ENCODE results near the gene P4HTM.

Gene P4HTM

DNA sequence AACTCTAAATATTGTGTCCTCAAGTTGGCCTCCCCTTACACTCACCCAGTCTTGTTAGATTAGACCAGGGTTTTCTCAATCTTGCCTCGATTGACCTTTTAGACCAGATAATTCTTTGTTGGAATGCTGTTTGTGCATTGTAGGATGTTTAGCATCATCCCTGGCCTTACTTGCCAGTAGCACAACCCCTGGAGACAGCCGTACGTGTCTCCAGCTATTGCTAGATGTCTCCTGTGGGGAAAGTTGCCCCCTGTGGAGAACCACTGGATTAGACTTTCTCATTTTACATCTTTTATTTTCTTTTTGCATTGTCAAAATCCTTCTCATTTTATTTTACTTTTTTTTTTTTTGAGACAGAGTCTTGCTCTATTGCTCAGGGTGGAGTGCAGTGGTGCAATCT, 19.4 kb downstream of the P4HTM start:
- no peak for DNase-seq

DNA sequence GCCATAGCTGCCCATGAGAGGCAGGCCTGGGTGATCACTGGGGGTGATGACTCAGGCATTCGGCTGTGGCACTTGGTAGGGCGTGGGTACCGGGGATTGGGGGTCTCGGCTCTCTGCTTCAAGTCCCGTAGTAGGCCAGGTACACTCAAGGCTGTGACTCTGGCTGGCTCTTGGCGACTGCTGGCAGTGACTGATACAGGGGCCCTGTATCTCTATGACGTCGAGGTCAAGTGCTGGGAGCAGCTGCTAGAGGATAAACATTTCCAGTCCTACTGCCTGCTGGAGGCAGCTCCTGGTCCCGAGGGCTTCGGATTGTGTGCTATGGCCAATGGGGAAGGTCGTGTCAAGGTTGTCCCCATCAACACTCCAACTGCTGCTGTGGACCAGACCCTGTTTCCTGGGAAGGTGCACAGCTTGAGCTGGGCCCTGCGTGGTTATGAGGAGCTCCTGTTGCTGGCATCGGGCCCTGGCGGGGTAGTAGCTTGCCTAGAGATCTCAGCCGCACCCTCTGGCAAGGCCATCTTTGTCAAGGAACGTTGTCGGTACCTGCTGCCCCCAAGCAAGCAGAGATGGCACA, 22.5 kb downstream of the P4HTM start:
- DNase-seq, result no peak

DNA sequence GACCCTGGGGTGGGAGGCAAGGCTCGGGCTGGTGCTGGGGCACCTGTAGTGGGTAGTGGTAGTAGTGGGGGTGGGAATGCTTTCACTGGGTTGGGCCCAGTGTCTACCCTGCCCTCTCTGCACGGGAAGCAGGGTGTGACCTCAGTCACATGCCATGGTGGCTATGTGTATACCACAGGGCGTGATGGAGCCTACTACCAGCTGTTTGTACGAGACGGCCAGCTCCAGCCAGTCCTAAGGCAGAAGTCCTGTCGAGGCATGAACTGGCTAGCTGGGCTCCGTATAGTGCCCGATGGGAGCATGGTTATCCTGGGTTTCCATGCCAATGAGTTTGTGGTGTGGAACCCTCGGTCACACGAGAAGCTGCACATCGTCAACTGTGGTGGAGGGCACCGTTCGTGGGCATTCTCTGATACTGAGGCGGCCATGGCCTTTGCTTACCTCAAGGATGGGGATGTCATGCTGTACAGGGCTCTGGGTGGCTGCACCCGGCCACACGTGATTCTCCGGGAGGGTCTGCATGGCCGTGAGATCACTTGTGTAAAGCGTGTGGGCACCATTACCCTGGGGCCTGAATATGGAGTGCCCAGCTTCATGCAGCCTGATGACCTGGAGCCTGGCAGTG, 23.2 kb downstream of the P4HTM start:
- no peak for DNase-seq

DNA sequence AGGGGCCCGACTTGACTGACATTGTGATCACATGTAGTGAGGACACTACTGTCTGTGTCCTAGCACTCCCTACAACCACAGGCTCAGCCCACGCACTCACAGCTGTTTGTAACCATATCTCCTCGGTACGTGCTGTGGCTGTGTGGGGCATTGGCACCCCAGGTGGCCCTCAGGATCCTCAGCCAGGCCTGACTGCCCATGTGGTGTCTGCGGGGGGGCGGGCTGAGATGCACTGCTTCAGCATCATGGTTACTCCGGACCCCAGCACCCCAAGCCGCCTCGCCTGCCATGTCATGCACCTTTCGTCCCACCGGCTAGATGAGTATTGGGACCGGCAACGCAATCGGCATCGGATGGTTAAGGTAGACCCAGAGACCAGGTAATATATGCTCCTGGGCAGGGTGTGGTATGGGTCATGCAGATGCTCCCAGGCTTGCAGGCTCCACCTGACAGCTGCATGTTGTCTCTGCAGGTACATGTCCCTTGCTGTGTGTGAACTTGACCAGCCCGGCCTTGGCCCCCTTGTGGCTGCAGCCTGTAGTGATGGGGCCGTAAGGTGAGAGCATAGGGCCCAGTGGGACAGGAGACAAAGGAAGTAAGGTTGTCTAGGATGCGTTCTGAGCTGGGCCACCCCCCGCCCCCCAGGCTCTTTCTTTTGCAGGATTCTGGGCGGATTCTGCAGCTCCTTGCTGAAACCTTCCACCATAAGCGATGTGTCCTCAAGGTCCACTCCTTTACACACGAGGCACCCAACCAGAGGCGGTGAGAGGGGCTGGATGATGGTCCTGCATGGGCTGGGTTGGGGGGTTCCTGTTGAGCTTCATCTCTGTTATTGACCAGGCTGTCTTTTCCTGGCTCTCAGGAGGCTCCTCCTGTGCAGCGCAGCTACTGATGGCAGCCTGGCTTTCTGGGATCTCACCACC, 24.0 kb downstream of the P4HTM start:
- DNase-seq, result peak; percentile 36

DNA sequence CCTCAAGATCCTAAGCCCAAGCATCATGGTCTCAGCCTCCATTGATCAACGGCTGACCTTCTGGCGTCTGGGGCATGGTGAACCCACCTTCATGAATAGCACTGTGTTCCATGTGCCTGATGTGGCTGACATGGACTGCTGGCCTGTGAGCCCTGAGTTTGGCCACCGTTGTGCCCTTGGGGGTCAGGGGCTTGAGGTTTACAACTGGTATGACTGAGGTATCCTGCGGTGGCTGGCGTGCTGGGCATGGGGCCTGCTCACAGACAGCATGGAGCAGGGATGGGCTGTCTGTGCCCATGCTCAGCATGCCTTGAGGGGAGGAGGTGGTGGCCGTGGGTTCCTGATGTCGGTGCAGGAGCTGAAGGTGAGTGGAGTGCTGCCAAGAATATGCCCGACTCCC, 25.0 kb downstream of the P4HTM start:
- no peak for DNase-seq

DNA sequence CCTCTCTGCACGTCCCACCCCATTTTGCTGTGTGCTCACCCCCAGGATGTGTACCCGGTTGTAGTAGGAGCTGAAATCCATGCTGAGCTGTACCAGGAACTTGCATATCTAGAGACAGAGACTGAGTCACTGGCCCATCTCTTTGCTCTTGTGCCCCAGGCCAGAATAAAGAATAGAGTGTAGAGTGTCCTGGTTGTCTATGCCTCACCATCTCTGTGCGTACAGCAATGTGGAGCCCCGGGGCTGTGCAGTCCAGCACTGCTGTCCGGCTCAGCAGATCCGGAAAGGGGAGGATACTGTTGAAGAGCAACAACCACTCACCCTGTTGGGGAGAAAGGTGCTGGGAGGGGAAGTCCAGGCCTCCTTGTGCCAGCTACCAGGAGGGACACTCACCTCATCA, 25.7 kb downstream of the P4HTM start:
- no peak for DNase-seq

DNA sequence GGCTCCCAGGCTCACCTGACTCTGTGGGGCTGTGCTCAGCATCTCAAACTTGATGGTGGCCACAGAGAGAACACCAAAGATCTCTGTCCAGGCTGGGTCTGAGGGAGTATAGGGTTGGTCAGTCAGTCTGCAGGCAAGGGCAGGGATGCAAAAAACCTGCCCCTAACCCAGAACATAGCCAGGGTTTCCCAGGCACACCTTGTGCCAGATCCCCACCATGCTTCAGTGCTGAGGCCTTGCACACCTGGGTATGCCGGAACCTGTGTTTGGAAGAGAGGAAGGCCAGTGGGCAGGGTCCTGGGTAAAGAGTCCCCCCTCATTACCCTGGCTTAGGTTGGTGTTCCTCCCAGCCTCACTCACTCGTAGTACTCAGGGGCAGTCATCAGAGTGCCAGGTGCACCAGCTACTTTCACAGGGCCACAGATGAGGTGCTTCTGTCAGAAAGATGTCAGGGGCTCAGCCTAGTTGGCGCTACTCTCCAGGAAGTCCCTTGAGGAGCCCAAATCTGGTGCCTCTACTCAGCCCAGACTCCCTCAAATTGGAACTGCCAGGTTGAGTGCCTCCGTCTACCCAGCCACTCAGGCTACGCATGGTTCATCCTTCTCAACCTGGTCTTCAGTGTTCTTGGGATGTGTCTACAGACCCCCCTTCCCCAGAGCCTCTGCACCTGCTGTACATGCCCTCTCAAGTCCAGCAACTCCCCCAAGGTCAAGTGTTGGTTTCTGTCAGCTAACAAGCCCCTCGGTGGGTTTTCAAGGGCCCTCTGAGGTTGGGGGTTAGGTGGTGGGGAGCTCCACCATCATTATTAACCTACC, 26.6 kb downstream of the P4HTM start:
- no peak for DNase-seq

DNA sequence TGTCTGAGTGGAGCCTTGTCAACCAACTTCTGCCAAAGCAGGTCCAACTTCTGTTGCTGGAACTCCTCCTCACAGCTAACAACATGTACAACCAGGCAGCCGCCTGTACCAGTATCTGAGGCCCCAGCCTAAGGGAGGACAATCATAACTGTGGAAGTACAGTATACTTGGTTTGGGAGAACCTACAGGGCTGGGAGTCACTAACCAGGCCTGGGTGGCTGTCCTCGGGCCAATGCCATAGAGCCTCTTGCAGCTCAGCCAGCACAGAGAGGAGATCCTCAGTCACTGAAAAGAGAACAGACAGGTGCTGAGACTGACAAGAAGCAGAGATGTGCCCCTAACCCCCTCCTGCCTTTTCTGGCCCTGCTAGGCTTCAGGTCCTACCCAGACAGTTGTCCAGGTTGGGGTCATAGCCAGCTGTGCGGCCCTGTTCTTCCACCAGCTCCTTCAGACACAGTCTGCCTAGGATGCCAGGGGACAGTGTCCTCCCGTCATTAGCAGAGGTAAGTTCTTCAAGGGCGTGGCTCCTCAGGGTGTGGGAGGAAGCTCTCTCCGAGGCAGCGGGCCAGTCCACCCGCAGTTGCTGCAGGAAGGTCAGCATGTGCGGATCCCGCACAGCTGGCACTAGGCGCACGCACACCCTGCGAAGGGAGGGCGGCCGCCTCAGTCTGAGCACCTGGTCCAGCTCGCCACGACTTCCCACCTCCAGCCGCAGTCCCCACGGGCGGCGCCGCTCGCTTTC, 27.4 kb downstream of the P4HTM start:
- peak; percentile 72 for DNase-seq

DNA sequence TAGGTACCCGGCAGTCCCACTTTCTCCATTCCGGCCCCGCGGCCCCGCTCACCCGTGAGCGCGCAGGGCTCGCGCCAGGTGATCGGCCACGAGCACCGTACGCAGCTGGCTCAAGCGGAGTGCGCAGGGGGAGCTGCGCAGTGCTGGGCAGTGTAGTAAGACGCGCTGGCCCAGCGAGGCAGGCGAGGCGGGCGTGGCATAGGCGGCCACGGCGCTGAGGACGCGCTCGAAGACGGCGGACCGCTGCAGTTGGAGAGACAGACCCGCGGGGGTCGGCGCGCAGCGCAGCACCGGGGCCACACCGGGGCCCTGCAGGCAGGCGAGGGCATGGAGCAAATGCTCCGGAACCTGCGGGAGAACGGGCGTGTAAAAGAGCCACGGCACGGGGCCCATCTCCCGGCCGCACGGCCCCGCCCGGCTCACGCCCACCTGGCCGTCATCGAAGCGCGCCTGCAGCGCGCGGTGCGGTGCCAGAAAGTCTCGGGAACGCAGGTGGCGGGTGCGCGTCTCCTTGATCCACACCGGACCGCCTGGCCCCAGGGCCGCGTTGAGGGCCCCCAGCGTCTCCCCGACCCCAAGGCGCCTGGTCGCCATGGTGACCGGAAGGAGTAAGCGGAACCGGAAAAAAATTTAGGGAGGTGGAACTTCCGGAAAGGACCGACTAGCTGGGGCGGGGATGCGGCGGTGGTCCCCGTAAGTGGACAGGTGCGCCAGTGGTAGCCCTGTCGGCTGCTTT, 28.1 kb downstream of the P4HTM start, which contains the start of gene DALRD3:
Gene DALRD3 (minus strand): TSS at position 610 of the 736 bp plus-strand sequence. CDS start 16 bp downstream, at position 594.
- peak; percentile 94 for DNase-seq

DNA sequence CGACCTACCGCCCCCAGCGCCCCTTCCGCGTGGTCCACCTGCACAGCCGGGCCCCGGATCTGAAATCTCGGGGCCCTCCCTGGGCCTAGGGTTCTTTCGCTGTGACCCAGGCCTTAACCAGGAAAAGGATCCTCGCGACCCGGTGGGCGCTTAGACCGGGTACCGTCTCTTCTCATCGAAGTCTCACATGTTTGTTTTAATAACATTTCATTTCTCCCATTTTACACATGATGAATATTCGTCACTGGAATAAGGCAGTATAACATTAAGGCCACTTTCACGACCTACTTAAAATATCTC, 28.6 kb downstream of the P4HTM start:
- DNase-seq, result no peak

DNA sequence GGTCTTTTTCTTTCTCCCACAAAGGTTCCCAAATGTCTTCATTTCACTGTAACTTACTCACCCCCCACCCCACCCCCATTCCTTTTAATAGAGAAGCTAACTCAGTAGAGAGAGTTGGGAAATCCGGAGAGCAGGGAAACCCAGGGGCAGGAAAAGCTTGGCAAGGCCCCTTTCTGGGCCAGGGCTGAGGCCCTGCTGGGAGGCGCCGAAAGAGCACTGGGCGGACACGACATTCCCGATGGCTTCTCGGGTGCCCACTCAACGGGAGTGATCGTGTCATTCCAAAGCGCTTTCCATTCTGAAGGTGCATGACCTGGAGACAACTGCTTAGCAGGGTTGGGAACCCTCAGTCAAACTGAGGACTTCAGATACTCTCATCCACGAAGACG, 29.9 kb downstream of the P4HTM start:
- DNase-seq, result peak; percentile 37

DNA sequence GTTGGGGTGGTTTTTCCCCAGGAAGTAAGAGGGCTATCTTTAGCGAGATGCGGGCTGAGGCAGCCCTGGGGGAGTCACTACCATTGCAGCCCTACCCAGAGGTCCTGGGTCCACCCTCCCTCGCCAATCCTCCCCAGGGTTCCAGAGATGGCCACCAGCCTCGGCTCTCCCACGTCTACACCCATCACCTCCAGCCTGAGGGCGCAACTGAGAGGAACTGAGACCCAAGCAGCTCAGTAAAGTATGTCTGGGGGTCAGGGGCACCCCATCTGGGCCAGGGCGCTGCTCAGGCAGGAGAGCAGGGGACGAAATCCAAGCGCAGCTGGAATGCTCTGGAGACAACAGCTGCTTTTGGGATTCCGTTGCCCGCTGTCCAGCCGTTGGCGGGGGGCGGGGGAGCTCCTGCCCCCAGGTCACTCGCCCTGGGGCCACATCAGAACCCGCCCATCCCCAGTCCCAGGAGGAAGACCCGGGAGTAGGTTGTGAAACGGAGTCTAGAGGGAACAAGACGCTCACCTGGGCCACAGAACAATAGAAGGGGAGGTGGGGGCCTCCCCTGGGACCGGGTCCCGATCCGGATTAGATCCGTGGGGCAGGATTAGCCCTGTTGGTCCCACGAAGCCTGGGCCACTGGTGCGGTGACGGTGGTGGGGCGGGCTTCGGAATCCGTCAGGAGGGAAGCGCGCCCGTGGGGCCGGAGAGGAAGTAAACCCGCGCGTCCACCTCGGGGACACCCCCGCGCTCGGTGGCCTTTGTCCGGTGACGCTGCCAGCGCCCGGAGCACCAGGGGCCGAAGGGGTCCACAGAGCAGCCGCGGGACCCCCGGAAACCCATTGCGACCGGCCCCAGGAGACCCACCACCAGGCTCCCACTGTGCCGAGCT, 30.5 kb downstream of the P4HTM start:
- peak; percentile 67 for DNase-seq

DNA sequence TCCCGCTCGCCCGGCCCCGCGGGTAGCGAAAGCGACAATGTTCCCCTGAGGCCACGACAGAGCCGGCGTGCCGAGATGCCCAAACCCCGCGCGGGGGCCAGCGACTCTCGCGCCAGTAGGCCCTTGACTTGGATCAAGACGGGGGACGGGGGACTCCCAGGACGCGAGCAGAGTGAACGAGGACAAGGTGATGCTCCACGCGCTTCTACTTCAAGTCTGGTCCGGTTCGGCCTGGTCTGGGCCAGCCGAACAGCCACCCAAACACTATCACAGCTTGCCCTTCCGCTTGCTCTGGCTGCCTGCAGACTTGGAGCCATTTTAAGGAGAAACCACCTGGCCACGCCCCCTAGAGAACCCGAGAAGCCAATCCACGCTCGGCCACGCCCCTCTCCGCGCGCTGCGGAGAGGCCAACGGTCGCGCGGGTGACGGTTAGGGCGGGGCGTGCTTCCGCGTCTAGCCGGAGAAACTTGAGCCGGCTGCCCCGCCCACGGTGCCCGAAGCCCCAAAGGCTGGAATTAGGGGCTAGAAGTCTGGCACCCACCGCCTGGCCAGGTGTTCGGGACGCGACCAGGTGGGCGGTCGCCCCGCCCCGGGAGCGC, 31.3 kb downstream of the P4HTM start:
- peak; percentile 99 for DNase-seq

DNA sequence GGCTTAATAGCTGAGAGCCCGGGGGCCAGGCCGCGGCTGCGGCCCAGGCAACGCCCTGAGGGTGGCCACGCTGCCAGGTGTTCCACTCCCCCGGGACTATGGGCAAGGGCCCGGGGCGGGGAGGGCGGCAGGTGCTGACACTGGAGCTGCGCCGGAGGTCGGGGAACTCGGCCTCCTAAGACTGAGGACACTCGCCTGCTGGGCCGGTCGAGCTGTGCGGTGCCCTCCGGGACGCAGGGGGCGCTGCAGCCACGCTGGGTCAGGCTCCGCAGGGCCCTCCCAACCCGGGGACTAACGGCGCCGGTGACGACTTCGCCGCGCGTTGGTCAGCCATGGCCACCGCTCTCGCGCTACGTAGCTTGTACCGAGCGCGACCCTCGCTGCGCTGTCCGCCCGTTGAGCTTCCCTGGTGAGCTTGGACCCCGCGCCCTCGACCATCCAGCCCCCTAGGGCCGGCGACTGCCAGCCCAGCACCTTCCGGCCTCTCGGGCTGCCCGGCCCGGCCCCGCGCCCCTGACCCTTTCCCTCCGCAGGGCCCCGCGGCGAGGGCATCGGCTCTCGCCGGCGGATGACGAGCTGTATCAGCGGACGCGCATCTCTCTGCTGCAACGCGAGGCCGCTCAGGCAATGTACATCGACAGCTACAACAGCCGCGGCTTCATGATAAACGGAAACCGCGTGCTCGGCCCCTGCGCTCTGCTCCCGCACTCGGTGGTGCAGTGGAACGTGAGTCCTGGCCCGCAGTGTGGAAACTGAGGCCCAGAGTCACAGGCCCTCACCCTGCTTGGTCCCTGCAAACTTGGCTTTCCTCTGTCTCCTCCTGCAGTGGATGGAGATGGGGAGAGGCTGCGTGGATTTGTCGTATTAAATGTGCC, 32.0 kb downstream of the P4HTM start, which contains the start of gene NDUFAF3:
Gene NDUFAF3 (plus strand): TSS at position 309 of the 875 bp plus-strand sequence. CDS start 24 bp downstream, at position 333.
- DNase-seq, result peak; percentile 99

DNA sequence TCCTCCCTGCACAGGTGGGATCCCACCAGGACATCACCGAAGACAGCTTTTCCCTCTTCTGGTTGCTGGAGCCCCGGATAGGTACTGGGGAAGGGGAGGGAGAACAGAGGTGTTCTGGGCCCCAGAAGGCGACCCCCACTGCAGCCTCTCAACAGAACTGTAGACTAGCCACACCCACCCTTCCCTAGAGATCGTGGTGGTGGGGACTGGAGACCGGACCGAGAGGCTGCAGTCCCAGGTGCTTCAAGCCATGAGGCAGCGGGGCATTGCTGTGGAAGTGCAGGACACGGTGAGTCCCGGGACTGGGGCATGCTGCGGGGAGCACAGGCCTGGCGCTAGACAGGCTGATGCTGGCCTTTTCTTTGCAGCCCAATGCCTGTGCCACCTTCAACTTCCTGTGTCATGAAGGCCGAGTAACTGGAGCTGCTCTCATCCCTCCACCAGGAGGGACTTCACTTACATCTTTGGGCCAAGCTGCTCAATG, 32.7 kb downstream of the P4HTM start:
- peak; percentile 53 for DNase-seq

DNA sequence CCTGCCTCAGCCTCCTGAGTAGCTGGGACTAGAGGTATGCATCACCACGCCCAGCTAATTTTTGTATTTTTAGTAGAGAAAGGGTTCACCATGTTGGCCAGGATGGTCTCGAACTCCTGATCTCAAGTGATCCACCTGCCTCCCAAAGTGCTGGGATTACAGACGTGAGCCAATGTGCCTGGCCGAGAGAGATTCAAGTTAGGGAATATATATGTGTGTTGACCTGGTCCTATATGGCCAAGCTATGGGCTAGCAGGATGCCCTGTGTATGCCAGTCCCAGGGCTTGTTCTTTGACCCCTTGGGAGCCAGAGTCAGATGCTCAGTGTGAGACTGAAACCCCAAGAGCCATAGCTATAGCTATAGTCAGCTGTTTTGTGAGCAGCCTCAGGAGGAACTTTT, 33.7 kb downstream of the P4HTM start:
- DNase-seq, result no peak

DNA sequence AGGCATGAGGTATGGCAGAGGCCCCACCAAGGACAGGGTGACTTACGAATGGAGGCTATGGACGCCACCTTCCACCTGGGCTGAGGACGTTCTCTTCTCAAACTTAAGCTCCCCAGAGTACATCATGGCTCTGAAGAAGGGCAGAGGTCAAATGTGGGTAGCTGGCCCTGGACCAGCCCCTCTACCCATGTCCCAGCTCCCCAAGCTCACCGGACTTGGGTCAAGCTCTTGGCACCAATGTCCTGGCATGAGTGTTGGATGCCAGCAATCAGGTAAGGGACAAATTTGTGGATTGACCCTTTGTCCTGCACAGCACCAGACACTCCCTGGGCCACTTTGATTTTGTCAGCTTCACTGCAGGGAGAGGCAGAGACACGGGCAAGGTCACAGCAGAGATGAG, 34.4 kb downstream of the P4HTM start:
- no peak for DNase-seq

DNA sequence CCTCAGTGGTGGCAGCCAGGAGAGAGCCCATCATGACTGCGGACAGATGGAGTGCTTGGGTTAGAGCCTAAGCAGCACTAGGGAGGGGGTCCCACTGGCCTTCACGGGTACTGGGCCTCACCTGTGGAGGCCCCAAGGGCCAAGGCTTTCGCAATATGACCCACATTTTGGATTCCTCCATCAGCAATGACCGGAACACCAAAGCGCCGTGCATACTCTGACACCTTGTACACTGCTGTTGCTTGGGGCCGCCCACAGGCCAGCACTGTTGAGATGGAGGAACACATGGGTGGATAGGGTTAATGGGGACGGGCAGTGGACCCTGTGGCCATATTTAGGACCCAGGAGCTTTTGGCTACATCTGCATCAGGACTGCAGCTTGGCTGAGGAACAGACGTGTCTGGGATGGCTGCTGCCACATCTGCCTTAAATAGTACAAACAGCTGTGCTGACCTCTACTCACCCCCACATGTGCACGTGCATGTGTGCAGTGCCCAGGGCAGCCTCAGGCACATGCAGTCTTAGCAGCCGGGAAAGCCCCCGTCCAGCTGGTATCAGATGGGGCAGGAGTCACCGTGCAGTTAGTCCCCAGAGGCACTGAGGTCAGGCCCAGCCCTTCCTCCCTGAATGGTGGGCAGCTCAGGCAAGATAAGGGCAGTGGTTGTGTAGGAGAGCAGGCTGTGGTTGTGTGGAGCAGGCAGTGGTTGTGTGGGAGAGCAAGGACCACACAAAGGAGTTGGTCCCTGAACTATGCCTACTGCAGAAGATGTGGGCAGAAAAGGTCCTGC, 35.2 kb downstream of the P4HTM start:
- no peak for DNase-seq
